H1 (cell line): ENCODE results near the gene RIPK4. TPM values are rescaled to one million over a fixed set of nuclear protein-coding genes. Genes with fewer than 3 reads are reported as not detected.

Experiments used
- CTCF ChIA-PET: fragments of 300-600 bp; sonication (Branson Sonifier 250); formaldehyde crosslinking; loops from one replicate; lab custom pipeline; 2021; ENCODE audit not compliant: partially characterized antibody; lab: Charles Lee
- POLR2A ChIA-PET: fragments of 300-600 bp; sonication (Branson Sonifier 250); formaldehyde crosslinking; loops from one replicate; lab custom pipeline; 2021; ENCODE audit warnings: inconsistent platforms; ENCODE audit not compliant: partially characterized antibody; lab: Charles Lee
- DNase-seq, 2 experiments: peaks; one replicate each; pipeline versions ENCODE4 v3.0.0 to v3.0.0-alpha.2; 2010 to 2022; ENCODE audit warnings: low spot score in 2 of 2, low read depth in 1 of 2, mixed read lengths in 1 of 2
- FAIRE-seq: peaks from 2 replicates; lab custom pipeline; 2011; peaks lifted over from hg19 to GRCh38; lab: Jason Lieb, UNC
- H2AFZ ChIP-seq: 2 replicates; pipeline ENCODE4 v1.8.1; 2012; ENCODE audit warnings: low read length, inconsistent platforms
- H2AK5ac ChIP-seq: 2 replicates; pipeline ENCODE4 v1.6.1; 2013; ENCODE audit warnings: low read depth, low read length
- H2BK120ac ChIP-seq: replicated peaks from 2 replicates; pipeline ENCODE3; 2013; ENCODE audit warnings: low read depth, low read length, inconsistent platforms
- H2BK12ac ChIP-seq: 2 replicates; pipeline ENCODE4 v1.6.1; 2013; ENCODE audit warnings: low read depth, low read length
- H2BK15ac ChIP-seq: 2 replicates; pipeline ENCODE4 v1.6.1; 2013; ENCODE audit warnings: low read length
- H2BK20ac ChIP-seq: 2 replicates; pipeline ENCODE4 v1.6.1; 2013; ENCODE audit warnings: low read length
- H2BK5ac ChIP-seq: 2 replicates; pipeline ENCODE4 v1.6.1; 2013; ENCODE audit warnings: low read depth, low read length
- H3K14ac ChIP-seq: 2 replicates; pipeline ENCODE4 v1.6.1; 2013; ENCODE audit warnings: inconsistent platforms; ENCODE audit not compliant: insufficient read length
- H3K18ac ChIP-seq: 2 replicates; pipeline ENCODE4 v1.6.1; 2013; ENCODE audit warnings: low read length; ENCODE audit errors: extremely low read depth
- H3K23ac ChIP-seq: 2 replicates; pipeline ENCODE4 v1.6.1; 2013; ENCODE audit warnings: inconsistent platforms; ENCODE audit not compliant: insufficient read length
- H3K23me2 ChIP-seq: 2 replicates; pipeline ENCODE4 v1.6.1; 2013; ENCODE audit warnings: low read depth, low read length
- H3K27ac ChIP-seq: 2 replicates; pipeline ENCODE4 v1.6.1; 2011; ENCODE audit warnings: low read depth, low read length, inconsistent platforms
- H3K27me3 ChIP-seq, 4 experiments: replicated peaks in 1 of 4; 1 replicate in 1 of 4; 2 replicates in 3 of 4; pipeline versions ENCODE4 v1.6.1 to v1.8.1; 2011 to 2013; ENCODE audit warnings: low read length in 3 of 4, mild to moderate bottlenecking in 3 of 4, inconsistent platforms in 2 of 4, mixed read lengths in 2 of 4, moderate library complexity in 1 of 4; ENCODE audit not compliant: control insufficient read depth in 3 of 4, insufficient read depth in 3 of 4; ENCODE audit errors: extremely low read depth in 1 of 4
- H3K36me3 ChIP-seq, 4 experiments: 2 replicates each; pipeline versions ENCODE4 v1.6.1 to v1.8.1; 2011 to 2013; ENCODE audit warnings: mild to moderate bottlenecking in 4 of 4, low read length in 3 of 4, moderate library complexity in 2 of 4, control low read depth in 1 of 4, inconsistent platforms in 1 of 4; ENCODE audit not compliant: insufficient read depth in 4 of 4, control insufficient read depth in 2 of 4
- H3K4ac ChIP-seq: replicated peaks from 2 replicates; pipeline ENCODE3; 2013; ENCODE audit warnings: low read length, low read depth, mixed read lengths, inconsistent platforms; ENCODE audit not compliant: insufficient read length
- H3K4me1 ChIP-seq, 4 experiments: replicated peaks in 1 of 4; 1 replicate in 1 of 4; 2 replicates in 3 of 4; pipeline versions ENCODE4 v1.6.1 to v1.8.1; 2011 to 2013; ENCODE audit warnings: low read length in 3 of 4, inconsistent platforms in 2 of 4, mixed read lengths in 1 of 4; ENCODE audit not compliant: insufficient read depth in 4 of 4, control insufficient read depth in 3 of 4
- H3K4me2 ChIP-seq, 2 experiments: 2 replicates each; pipeline versions ENCODE4 v1.6.1 to v1.8.1; 2011 to 2013; ENCODE audit warnings: low read depth in 2 of 2, low read length in 2 of 2, control low read depth in 1 of 2, inconsistent platforms in 1 of 2, mild to moderate bottlenecking in 1 of 2; ENCODE audit not compliant: insufficient read depth in 1 of 2
- H3K4me3 ChIP-seq, 4 experiments: fragments of 200-600, 300-600 bp in 1 of 4; sonication (generic), shearing (Covaris generic), sonication (Bioruptor Twin) in 1 of 4; 2 replicates each; pipeline versions ENCODE4 v1.5.1 to v1.8.1; 2011 to 2016; ENCODE audit warnings: low read length in 4 of 4, low read depth in 3 of 4, control low read depth in 2 of 4, inconsistent platforms in 2 of 4, mild to moderate bottlenecking in 2 of 4, mixed read lengths in 1 of 4, moderate library complexity in 1 of 4; ENCODE audit not compliant: insufficient read depth in 2 of 4; ENCODE audit errors: extremely low read depth in 1 of 4
- H3K56ac ChIP-seq: replicated peaks from 2 replicates; pipeline ENCODE3; 2013; ENCODE audit warnings: low read depth, mild to moderate bottlenecking, mixed read lengths, low read length, inconsistent platforms; ENCODE audit not compliant: insufficient read length
- H3K79me1 ChIP-seq: 2 replicates; pipeline ENCODE4 v1.6.1; 2013; ENCODE audit warnings: low read depth, low read length, control low read depth
- H3K79me2 ChIP-seq, 2 experiments: 2 replicates each; pipeline versions ENCODE4 v1.6.1 to v1.8.1; 2012 to 2013; ENCODE audit warnings: low read length in 2 of 2, mild to moderate bottlenecking in 2 of 2, inconsistent platforms in 1 of 2; ENCODE audit not compliant: insufficient read depth in 2 of 2, control insufficient read depth in 1 of 2
- H3K9ac ChIP-seq, 4 experiments: replicated peaks in 1 of 4; 1 replicate in 1 of 4; 2 replicates in 3 of 4; pipeline versions ENCODE4 v1.6.1 to v1.8.1; 2011 to 2013; ENCODE audit warnings: low read depth in 3 of 4, low read length in 3 of 4, control low read depth in 2 of 4, mild to moderate bottlenecking in 2 of 4, moderate library complexity in 2 of 4, inconsistent platforms in 1 of 4; ENCODE audit errors: extremely low read depth in 1 of 4
- H3K9me3 ChIP-seq, 2 experiments: 2 replicates each; pipeline versions ENCODE4 v1.6.1 to v1.8.1; 2012 to 2013; ENCODE audit warnings: mild to moderate bottlenecking in 2 of 2, moderate library complexity in 2 of 2, control low read depth in 1 of 2, inconsistent platforms in 1 of 2, low read depth in 1 of 2, low read length in 1 of 2, mixed read lengths in 1 of 2; ENCODE audit not compliant: insufficient read depth in 2 of 2
- H4K20me1 ChIP-seq, 2 experiments: replicated peaks in 1 of 2; 2 replicates each; pipeline versions ENCODE3 to v1.8.1; 2011 to 2013; ENCODE audit warnings: inconsistent platforms in 2 of 2, low read length in 2 of 2, mild to moderate bottlenecking in 1 of 2; ENCODE audit not compliant: insufficient read depth in 2 of 2, control insufficient read depth in 1 of 2
- H4K5ac ChIP-seq: 2 replicates; pipeline ENCODE4 v1.6.1; 2013; ENCODE audit warnings: low read length, low read depth, mixed read lengths, inconsistent platforms; ENCODE audit not compliant: insufficient read length
- H4K8ac ChIP-seq: 2 replicates; pipeline ENCODE4 v1.8.0; 2013; ENCODE audit warnings: mild to moderate bottlenecking, moderate library complexity, low read length, inconsistent platforms; ENCODE audit not compliant: insufficient read depth; ENCODE audit errors: extremely low read depth
- H4K91ac ChIP-seq: replicated peaks from 2 replicates; pipeline ENCODE3; 2013; ENCODE audit warnings: low read length, mixed read lengths, inconsistent platforms; ENCODE audit not compliant: insufficient read length
- KDM1A ChIP-seq: fragments of 200-600, 300-600 bp; sonication (generic); IDR thresholded peaks from 2 replicates; pipeline ENCODE4 v1.7.1; 2016; ENCODE audit warnings: mild to moderate bottlenecking, low read length, borderline replicate concordance
- RFX5 ChIP-seq: IDR thresholded peaks from 2 replicates; pipeline ENCODE4 v1.6.1; 2011; ENCODE audit warnings: low read depth, low read length, improper control_type of control experiment, borderline replicate concordance
- TAF7 ChIP-seq: optimal IDR thresholded peaks from 2 replicates; pipeline ENCODE3; 2011; ENCODE audit warnings: low read depth, mild to moderate bottlenecking, inconsistent platforms, low read length, moderate library complexity, borderline replicate concordance
- WGBS, 2 experiments: shearing (Covaris generic) in 1 of 2; methylation state at CpG; one replicate each; pipeline versions ENCODE4 v1.1.6 to v1.1.7; 2013 to 2015; ENCODE audit warnings: low lambda C conversion rate in 2 of 2, mixed read lengths in 2 of 2, inconsistent platforms in 1 of 2, low coverage in 1 of 2, missing lambda C conversion rate in 1 of 2; ENCODE audit not compliant: insufficient replicate concordance in 2 of 2, insufficient coverage in 1 of 2, insufficient read length in 1 of 2; ENCODE audit errors: extremely low coverage in 1 of 2, missing lambda C conversion rate in 1 of 2; 5-methylcytosine and 5-hydroxymethylcytosine counted together
- polyA plus RNA-seq, 7 experiments: library from polyadenylated mRNA; depleted of rRNA in 3 of 7; stranded (reverse) in 5 of 7; unstranded in 2 of 7; fragments of >200 nt in 5 of 7; fragments of 200-250 nt in 2 of 7; gene quantifications; 1 replicate in 5 of 7; 2 replicates in 1 of 7; 4 replicates in 1 of 7; pipeline versions ENCODE4 v1.2.1 to v1.2.3, GENCODE V29; 2011 to 2013; ENCODE audit warnings: missing spikeins in 2 of 7, mixed read lengths in 2 of 7
- total RNA-seq: library from RNA; stranded (reverse); fragmentation: NEBNext Ultra II Directional; extraction: Animal tissue kit (Norgen Biotek cat#: 25700); gene quantifications from 2 replicates; pipeline ENCODE4 v1.2.1, GENCODE V29; 2021

RIPK4 gene
- total and polyA plus RNA-seq, 2 of the 8 experiments (the other 6 are each of a cell fraction or from before 2014, with no cell fraction given) = 2.7 to 5.6 TPM

- H2AFZ ChIP-seq = no peak overlapping the region
- no peak overlapping the region for H3K14ac ChIP-seq
- H2AK5ac ChIP-seq = no peak overlapping the region
- ChIA-PET POLR2A (no interaction called here), CTCF (interaction anchor here (1.1 to 2.3 kb wide), 5 partner anchors 11 to 127 kb away, joined by 3 to 8 read pairs (median 3); no protein-coding TSS in a partner anchor)
- H3K56ac ChIP-seq = no peak overlapping the region
- H2BK5ac ChIP-seq = no peak overlapping the region
- no peak overlapping the region for H3K4ac ChIP-seq
- no peak overlapping the region for H3K23ac ChIP-seq
- no peak overlapping the region for H3K9ac ChIP-seq
- WGBS, 2 experiments = 88% methylated on average over 9 of the region's 9 CpGs; no CpG with 5 or more reads in 1 of the 2 experiments
- H3K27me3 ChIP-seq = no peaks in the 10 kb centered on the region
- TF ChIP-seq TAF7 (no peak), KDM1A (no peak), RFX5 (no peak)
- H3K23me2 ChIP-seq = no peaks in the 10 kb centered on the region
- H2BK20ac ChIP-seq = no peak overlapping the region
- no peak overlapping the region for H4K91ac ChIP-seq
- DNase-seq (no peak), FAIRE-seq (no peak)
- no peaks in the 10 kb centered on the region for H3K79me1 ChIP-seq
- H2BK12ac ChIP-seq = no peak overlapping the region
- no peaks in the 10 kb centered on the region for H3K4me1 ChIP-seq
- no peak overlapping the region for H4K5ac ChIP-seq
- no peak overlapping the region for H3K4me3 ChIP-seq
- no peaks in the 10 kb centered on the region for H3K79me2 ChIP-seq
- no peak overlapping the region for H4K8ac ChIP-seq
- H3K36me3 ChIP-seq = peaks cover 6 to 24% (median 12%) of the 10 kb centered on the region in 4 experiments; a peak in 6 of 8 replicates
- H3K27ac ChIP-seq = no peak overlapping the region
- no peak overlapping the region for H3K4me2 ChIP-seq
- no peak overlapping the region for H2BK15ac ChIP-seq
- no peak overlapping the region for H3K18ac ChIP-seq
- peaks cover 0 to 4% of the 10 kb centered on the region in 2 experiments for H4K20me1 ChIP-seq
- H2BK120ac ChIP-seq = no peak overlapping the region
- H3K9me3 ChIP-seq = peaks cover 15 to 20% of the 10 kb centered on the region in 2 experiments
These were observed 26.9 kb downstream of the RIPK4 start for GRCh38 chr21:41739936-41740335.
